GM12878 (cell line): ENCODE data around the gene KDM3B. TPM values are rescaled to one million over a fixed set of nuclear protein-coding genes. Genes with fewer than 3 reads are reported as not detected.
A peak's percentile ranks its signal among the peaks of the same experiment; 100 is the strongest.

Source experiments
- ATAC-seq: fragments of 200-7000 bp; cut with Tn5 transposase; 3 replicates; pipeline ENCODE4 v1.9.1; 2020; ENCODE audit warnings: mild to moderate bottlenecking, moderate library complexity
- BruUV-seq: library from RNA; stranded (reverse); fragments of 400-500 nt; replicated peaks from 2 replicates; lab custom pipeline; 2021; lab: Mats Ljungman, UMichigan
- CTCF ChIA-PET: fragments of 300-600 bp; sonication (Branson Sonifier 250); formaldehyde crosslinking; extraction: SDS; loops from one replicate; lab custom pipeline; 2021; ENCODE audit warnings: inconsistent platforms; lab: Yijun Ruan, JAX
- POLR2A ChIA-PET: fragments of 350-600 bp; formaldehyde crosslinking; extraction: SDS; loops from one replicate; lab custom pipeline; 2021; ENCODE audit warnings: inconsistent platforms; lab: Charles Lee
- RAD21 ChIA-PET: fragments of 300-600 bp; sonication (Branson Sonifier 250); formaldehyde crosslinking; loops from one replicate; lab custom pipeline; 2023; ENCODE audit warnings: antibody characterized with exemption; ENCODE audit not compliant: unreplicated experiment; lab: Charles Lee
- SMC1A ChIA-PET: fragments of 300-600 bp; sonication (Branson Sonifier 250); formaldehyde crosslinking; loops from one replicate; lab custom pipeline; 2023; ENCODE audit not compliant: unreplicated experiment, uncharacterized antibody; lab: Charles Lee
- DNase-seq: peaks from one replicate; pipeline ENCODE4 v3.0.0-alpha.2; 2011; ENCODE audit warnings: low read depth, low spot score
- FAIRE-seq: peaks from 3 replicates; lab custom pipeline; 2011; peaks lifted over from hg19 to GRCh38; lab: Jason Lieb, UNC
- H2AFZ ChIP-seq: 2 replicates; pipeline ENCODE4 v1.6.0; 2011; ENCODE audit warnings: low read depth, low read length, control low read depth; ENCODE audit not compliant: control insufficient read depth
- H3K27ac ChIP-seq: 2 replicates; pipeline ENCODE4 v1.5.1; 2011; ENCODE audit warnings: control low read depth; ENCODE audit not compliant: control insufficient read depth, insufficient read depth
- H3K27me3 ChIP-seq, 2 experiments: replicated peaks in 1 of 2; 2 replicates each; pipeline versions ENCODE4 v1.6.0 to v1.6.1; 2011; ENCODE audit warnings: low read length in 1 of 2; ENCODE audit not compliant: control insufficient read depth in 2 of 2, insufficient read depth in 2 of 2
- H3K36me3 ChIP-seq, 2 experiments: 2 replicates each; pipeline ENCODE4 v1.5.1; 2011; ENCODE audit warnings: low read length in 1 of 2; ENCODE audit not compliant: control insufficient read depth in 2 of 2, insufficient read depth in 2 of 2
- H3K4me1 ChIP-seq: 2 replicates; pipeline ENCODE4 v1.6.1; 2011; ENCODE audit warnings: mild to moderate bottlenecking, low read length, moderate library complexity, mixed read lengths; ENCODE audit not compliant: control insufficient read depth, insufficient read depth
- H3K4me2 ChIP-seq: 2 replicates; pipeline ENCODE4 v1.6.0; 2011; ENCODE audit warnings: control low read depth; ENCODE audit not compliant: control insufficient read depth, insufficient read depth
- H3K4me3 ChIP-seq: fragments of 200-600 bp; sonication (generic); 2 replicates; pipeline ENCODE4 v1.5.1; 2016
- H3K79me2 ChIP-seq: 2 replicates; pipeline ENCODE4 v1.6.0; 2011; ENCODE audit warnings: low read length; ENCODE audit not compliant: control insufficient read depth, insufficient read depth
- H3K9ac ChIP-seq: 2 replicates; pipeline ENCODE4 v1.8.0; 2011; ENCODE audit warnings: low read length, control low read depth, mixed read lengths; ENCODE audit not compliant: control insufficient read depth, insufficient read depth
- H3K9me3 ChIP-seq: replicated peaks from 3 replicates; pipeline ENCODE4 v1.5.1; 2011; ENCODE audit warnings: mild to moderate bottlenecking, low read length; ENCODE audit not compliant: control insufficient read depth, insufficient read depth
- H4K20me1 ChIP-seq: 2 replicates; pipeline ENCODE4 v1.6.0; 2011; ENCODE audit not compliant: control insufficient read depth, insufficient read depth
- BACH1 ChIP-seq: fragments of 450-650 bp; IDR thresholded peaks from 2 replicates; pipeline ENCODE4 v1.6.1; 2017; ENCODE audit warnings: mild to moderate bottlenecking, borderline replicate concordance
- BHLHE40 ChIP-seq, 2 experiments: fragments of 450-650 bp in 1 of 2; IDR thresholded peaks; 2 replicates each; pipeline ENCODE4 v1.6.1; 2011 to 2017; ENCODE audit warnings: low read depth in 2 of 2, borderline replicate concordance in 1 of 2, improper control_type of control experiment in 1 of 2, low read length in 1 of 2, mild to moderate bottlenecking in 1 of 2
- CHD2 ChIP-seq: IDR thresholded peaks from 2 replicates; pipeline ENCODE4 v1.6.1; 2011; ENCODE audit warnings: low read depth, low read length, improper control_type of control experiment, borderline replicate concordance
- CTCF ChIP-seq, 3 experiments: IDR thresholded peaks in 2 of 3; conservative IDR thresholded peaks in 1 of 3; 2 replicates each; pipeline ENCODE4 v1.5.1; 2011; ENCODE audit warnings: low read depth in 3 of 3, low read length in 3 of 3, mild to moderate bottlenecking in 3 of 3, control low read depth in 2 of 3, moderate library complexity in 2 of 3, inconsistent platforms in 1 of 3, mixed read lengths in 1 of 3; ENCODE audit not compliant: control insufficient read depth in 2 of 3, insufficient read depth in 1 of 3; ENCODE audit errors: extremely low read depth in 1 of 3
- EGR1 ChIP-seq, 2 experiments: IDR thresholded peaks; 1 replicate in 1 of 2; 2 replicates in 1 of 2; pipeline ENCODE4 v1.6.1; 2011 to 2012; ENCODE audit warnings: low read depth in 2 of 2, low read length in 2 of 2, borderline replicate concordance in 1 of 2, mild to moderate bottlenecking in 1 of 2, moderate library complexity in 1 of 2
- FOXK2 ChIP-seq: fragments of 450-650 bp; IDR thresholded peaks from 2 replicates; pipeline ENCODE4 v1.6.1; 2017; ENCODE audit warnings: mild to moderate bottlenecking, moderate library complexity
- GABPA ChIP-seq: IDR thresholded peaks from 2 replicates; pipeline ENCODE4 v1.6.1; 2014; ENCODE audit warnings: antibody characterized with exemption, low read depth, mild to moderate bottlenecking, inconsistent platforms
- HDGF ChIP-seq: fragments of 450-650 bp; IDR thresholded peaks from 2 replicates; pipeline ENCODE4 v1.6.1; 2016; ENCODE audit warnings: antibody characterized with exemption
- IKZF1 ChIP-seq: fragments of 450-650 bp; conservative IDR thresholded peaks from 2 replicates; pipeline ENCODE4 v1.6.1; 2017; ENCODE audit warnings: antibody characterized with exemption, mild to moderate bottlenecking
- KLF5 ChIP-seq: fragments of 450-650 bp; IDR thresholded peaks from 2 replicates; pipeline ENCODE4 v1.6.1; 2014; ENCODE audit warnings: mild to moderate bottlenecking; ENCODE audit not compliant: partially characterized antibody
- MXI1 ChIP-seq: fragments of 150-350 bp; IDR thresholded peaks from 2 replicates; pipeline ENCODE4 v1.6.1; 2011; ENCODE audit warnings: low read depth, mild to moderate bottlenecking, inconsistent platforms, low read length, improper control_type of control experiment
- NFYA ChIP-seq: IDR thresholded peaks from 2 replicates; pipeline ENCODE4 v1.6.1; 2011; ENCODE audit warnings: low read depth, mild to moderate bottlenecking, low read length, improper control_type of control experiment, borderline replicate concordance
- NRF1 ChIP-seq: conservative IDR thresholded peaks from 2 replicates; pipeline ENCODE4 v1.6.1; 2011; ENCODE audit warnings: mild to moderate bottlenecking, low read depth, low read length, improper control_type of control experiment
- POLR2AphosphoS2 ChIP-seq: IDR thresholded peaks from 2 replicates; pipeline ENCODE4 v1.6.1; 2011; ENCODE audit warnings: low read depth, mild to moderate bottlenecking, low read length, improper control_type of control experiment, moderate library complexity
- POLR2AphosphoS5 ChIP-seq: IDR thresholded peaks from 2 replicates; pipeline ENCODE4 v1.6.1; 2011; ENCODE audit warnings: mild to moderate bottlenecking, low read length, inconsistent platforms
- SIN3A ChIP-seq: IDR thresholded peaks from 2 replicates; pipeline ENCODE4 v1.6.1; 2012; ENCODE audit warnings: low read depth, low read length, improper control_type of control experiment
- SMAD1 ChIP-seq: fragments of 450-650 bp; IDR thresholded peaks from 2 replicates; pipeline ENCODE4 v1.6.1; 2018; ENCODE audit warnings: mild to moderate bottlenecking, low read depth; ENCODE audit not compliant: partially characterized antibody
- SREBF1 ChIP-seq: IDR thresholded peaks from 2 replicates; pipeline ENCODE4 v1.6.1; 2012; ENCODE audit warnings: mild to moderate bottlenecking, low read length
- WRNIP1 ChIP-seq: IDR thresholded peaks from 2 replicates; pipeline ENCODE4 v1.6.1; 2011; ENCODE audit warnings: low read depth, low read length, improper control_type of control experiment, borderline replicate concordance
- ZNF24 ChIP-seq: fragments of 450-650 bp; IDR thresholded peaks from 2 replicates; pipeline ENCODE4 v1.6.1; 2017; ENCODE audit warnings: antibody characterized with exemption, mild to moderate bottlenecking
- ZNF274 ChIP-seq: IDR thresholded peaks from one replicate; pipeline ENCODE4 v1.8.0; 2011; ENCODE audit not compliant: insufficient read length, insufficient read depth
- WGBS: methylation state at CpG from one replicate; pipeline ENCODE4 v1.1.6; 2016; ENCODE audit warnings: low lambda C conversion rate; ENCODE audit not compliant: insufficient replicate concordance, insufficient coverage; ENCODE audit errors: missing lambda C conversion rate; 5-methylcytosine and 5-hydroxymethylcytosine counted together
- in situ Hi-C: fragments of 300-500 bp; cut with MboI; formaldehyde crosslinking; loops from 9 replicates; pipeline ENCODE4 v1.14.3; 2018; ENCODE audit warnings: mixed read lengths
- intact Hi-C: fragments of 100-400 bp; cut with micrococcal nuclease; formaldehyde crosslinking; loops from one replicate; pipeline ENCODE4 v1.14.2; 2022; ENCODE audit not compliant: unreplicated experiment
- polyA plus RNA-seq, 11 experiments: library from polyadenylated mRNA; depleted of rRNA in 4 of 11; unstranded in 6 of 11; stranded (reverse) in 5 of 11; fragments of >200 nt; fragmentation: Nextera tagmentation in 4 of 11; fragmentation: Illumina TruSeq in 1 of 11; extraction: Ambion mirVana in 4 of 11; extraction: Trizol in 1 of 11; gene quantifications; 1 replicate in 1 of 11; 2 replicates in 10 of 11; pipeline versions ENCODE4 v1.2.1 to v1.2.3, GENCODE V29; 2011 to 2016; ENCODE audit warnings: inconsistent platforms in 2 of 11, missing spikeins in 2 of 11, low read depth in 1 of 11
- total RNA-seq, 4 experiments: library from RNA; depleted of rRNA in 3 of 4; stranded (reverse); fragments of >200 nt in 3 of 4; fragmentation: Illumina TruSeq in 1 of 4; extraction: Trizol in 1 of 4; gene quantifications; 2 replicates each; pipeline versions ENCODE4 v1.2.1 to v1.2.3, GENCODE V29; 2013 to 2021

The KDM3B gene
- total and polyA plus RNA-seq, 10 of the 15 experiments (the other 5 are each of a cell fraction or from before 2014, with no cell fraction given): 8.5 to 45.7 (median 29.0) TPM

- TF ChIP-seq CHD2: 0 out of 2 replicates have a peak, but pooled peaks have one; percentile 50
- TF ChIP-seq EGR1 (IDR thresholded peaks at IDR 0.05; ENCODE audit: borderline replicate concordance in 1 of 2, low read depth in 2 of 2, low read length in 2 of 2): 0 out of 3 replicates have a peak, but pooled peaks of 1 of the 2 experiments have one; percentile 31
- no peak for TF ChIP-seq NFYA
- TF ChIP-seq SMAD1: no peak
- TF ChIP-seq FOXK2: no peak
- TF ChIP-seq, all 136 proteins: peak for 3
Measured at GRCh38 chr5:138463419-138464007, 111.0 kb downstream of the KDM3B start (continued).

- H3K27me3 ChIP-seq: peaks cover 0 to 6% of the 10 kb centered on the region in 2 experiments; a peak in 1 of 4 replicates
- ChIA-PET POLR2A (interaction anchor here (0.7 to 1.9 kb wide), 5 partner anchors 12 to 808 kb away, joined by 3 to 13 read pairs (median 4); partner anchors contain the start of gene ETF1), CTCF (interaction anchor here (1.2 to 9.2 kb wide), 8 partner anchors 9 to 284 kb away, joined by 4 to 71 read pairs (median 8); partner anchors contain the start of genes ETF1 and KDM3B), RAD21 (interaction anchor here (1.5 to 2.7 kb wide), 2 partner anchors 14 to 80 kb away, joined by 7 to 12 read pairs; partner anchors contain the start of gene ETF1), SMC1A (interaction anchor here (0.6 to 2.6 kb wide), 3 partner anchors 9 to 36 kb away, joined by 3 to 7 read pairs (median 4); no protein-coding TSS in a partner anchor)
- ATAC-seq: peak; percentile 71
- peak; percentile 76 for DNase-seq
- H3K4me1 ChIP-seq: peaks cover 19% of the 10 kb centered on the region
- intact Hi-C loops (loop anchor here (1.0 to 10.0 kb wide), 3 partner anchors 79 to 801 kb away; partner anchors contain the start of genes ETF1 and HNRNPA0), in situ Hi-C loops (no loop called here)
- no TSS peak for BruUV-seq
- FAIRE-seq: peak; percentile 79
- H3K4me2 ChIP-seq: peak overlapping the region; percentile 95
- no peaks in the 10 kb centered on the region for H3K9me3 ChIP-seq
- no peaks in the 10 kb centered on the region for H3K79me2 ChIP-seq
- H4K20me1 ChIP-seq: no peaks in the 10 kb centered on the region
- WGBS: under 1% methylated on average over 34 of the region's 34 CpGs
- H3K36me3 ChIP-seq: no peaks in the 10 kb centered on the region; a peak in 1 of 4 replicates
- peak overlapping the region; percentile 98 for H3K27ac ChIP-seq
- H2AFZ ChIP-seq: peak overlapping the region; percentile 84
- peak overlapping the region; percentile 89 for H3K9ac ChIP-seq
- peak overlapping the region; percentile 80 for H3K4me3 ChIP-seq
- TF ChIP-seq SIN3A (peak; percentile 56; the same call in 1 of the 2 replicates), POLR2AphosphoS2 (peak; percentile 47), MXI1 (peak; percentile 45; the same call in 1 of the 2 replicates), NRF1 (peak; percentile 40), BACH1 (0 out of 2 replicates have a peak, but pooled peaks have one; percentile 47), CTCF (IDR thresholded peaks at IDR 0.05 in 2 of 3, conservative IDR thresholded peaks at IDR 0.05 in 1 of 3; ENCODE audit: control insufficient read depth in 2 of 3, extremely low read depth in 1 of 3, insufficient read depth in 1 of 3, low read depth in 3 of 3, low read length in 3 of 3) (peak; percentile 79 to 81 (median 80)), BHLHE40 (IDR thresholded peaks at IDR 0.05; ENCODE audit: borderline replicate concordance in 1 of 2, low read depth in 2 of 2, low read length in 1 of 2) (peak in 1 of 2 experiments; percentile 81; a peak in 3 of 4 replicates), KLF5 (peak; percentile 25), SREBF1 (no peak), HDGF (0 out of 2 replicates have a peak, but pooled peaks have one; percentile 59), POLR2AphosphoS5 (0 out of 2 replicates have a peak, but pooled peaks have one; percentile 7), ZNF274 (no peak), IKZF1 (peak; percentile 89), WRNIP1 (no peak), ZNF24 (no peak), GABPA (0 out of 2 replicates have a peak, but pooled peaks have one; percentile 50)
Measured at GRCh38 chr5:138464008-138464387, 111.5 kb downstream of the KDM3B start.
